Medulla oblongata (tissue), 1 donor: ENCODE results near the gene NRBP1.
A peak's percentile ranks its signal among the peaks of the same experiment; 100 is the strongest.

Source experiments
- DNase-seq: peaks from one replicate; pipeline ENCODE4 v3.0.0-alpha.2; 2015; ENCODE audit errors: extremely low spot score

Gene NRBP1

GRCh38 chr2:27428213-27428977, at the start of gene NRBP1:
Gene NRBP1, plus strand, starts transcription at chr2:27428631. Its CDS starts 4,643 bp downstream, at chr2:27433274.
- peak; percentile 96 for DNase-seq

DNA sequence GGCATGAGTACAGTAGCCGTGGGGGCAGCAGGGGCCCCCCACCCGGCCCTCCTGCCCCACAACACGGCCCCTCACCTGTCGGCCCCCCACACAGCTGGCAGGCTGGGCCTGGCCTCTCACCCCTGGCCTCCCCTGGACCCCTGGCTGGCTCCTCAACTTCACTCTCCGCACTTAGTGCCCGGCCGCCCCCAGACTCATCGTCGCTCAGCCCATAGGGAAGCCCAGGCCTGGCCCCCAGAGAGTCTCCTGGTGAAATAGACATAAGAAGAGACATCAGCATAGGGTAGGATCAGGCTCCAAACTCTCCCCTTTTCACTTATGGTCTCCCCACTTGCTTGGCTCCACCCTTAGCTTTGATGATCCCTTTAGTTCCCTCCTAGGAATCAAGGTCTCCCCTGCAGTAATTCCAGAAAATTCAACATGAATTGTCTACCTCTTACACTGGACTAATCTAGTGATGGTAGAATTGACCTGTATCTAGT, 49.6 kb upstream of the NRBP1 start:
- DNase-seq = no peak

DNA sequence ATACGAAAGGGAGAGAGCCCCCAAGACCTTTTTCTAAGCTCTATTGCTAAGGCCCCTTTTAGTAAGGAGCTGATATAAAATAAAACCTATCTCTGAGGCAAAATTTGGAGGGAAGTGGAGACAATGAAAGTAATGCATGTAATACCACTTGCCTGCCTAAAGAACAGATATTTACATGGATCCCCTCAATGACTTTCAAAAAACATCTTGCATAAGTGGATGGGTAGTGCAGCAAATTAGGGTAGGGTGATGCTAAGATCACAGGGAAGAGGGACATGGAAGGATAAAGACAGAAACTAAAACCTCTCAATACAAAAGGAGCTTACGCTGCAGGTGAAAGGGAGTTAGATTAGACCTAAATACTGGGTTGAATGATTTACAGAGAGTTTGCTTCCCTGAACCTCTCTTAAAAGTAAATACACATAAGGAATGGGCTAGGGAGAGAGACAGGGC, 49.0 kb upstream of the NRBP1 start:
- DNase-seq = no peak

- DNase-seq = peak; percentile 79
Observed at GRCh38 chr2:27379836-27380625, 48.4 kb upstream of the NRBP1 start.

- DNase-seq = peak; percentile 98
Observed at GRCh38 chr2:27380626-27381545, 47.5 kb upstream of the NRBP1 start, which contains the start of gene ZNF513. Gene ZNF513, minus strand, starts transcription at chr2:27380734. Its CDS starts 208 bp downstream, at chr2:27380526.

- no peak for DNase-seq
Observed at GRCh38 chr2:27381577-27382181, 46.8 kb upstream of the NRBP1 start.

GRCh38 chr2:27390822-27391679, 37.4 kb upstream of the NRBP1 start:
- no peak for DNase-seq

- DNase-seq = no peak
Observed at GRCh38 chr2:27393225-27393624, 35.2 kb upstream of the NRBP1 start.

DNA sequence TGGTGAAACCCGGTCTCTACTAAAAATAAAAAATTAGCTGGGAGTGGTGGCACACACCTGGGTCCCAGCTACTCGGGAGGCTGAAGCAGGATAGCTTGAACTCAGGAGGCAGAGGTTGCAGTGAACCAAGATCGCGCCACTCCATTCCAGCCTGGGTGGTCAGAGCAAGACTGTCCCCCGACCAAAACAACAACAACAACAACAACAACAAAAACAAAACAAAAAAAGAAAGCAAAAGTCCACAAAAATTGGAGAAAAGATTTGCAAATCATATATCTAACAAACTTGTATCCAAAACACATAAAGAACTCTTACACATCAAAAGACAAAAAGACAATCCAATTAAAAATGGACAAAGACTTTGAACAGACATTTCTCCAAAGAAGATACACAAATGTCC, 29.5 kb upstream of the NRBP1 start:
- DNase-seq = no peak

GRCh38 chr2:27400348-27401135, 27.9 kb upstream of the NRBP1 start:
- no peak for DNase-seq

GRCh38 chr2:27407798-27408491, 20.5 kb upstream of the NRBP1 start:
- peak; percentile 23 for DNase-seq

GRCh38 chr2:27408601-27409320, 19.7 kb upstream of the NRBP1 start:
- peak; percentile 12 for DNase-seq

DNA sequence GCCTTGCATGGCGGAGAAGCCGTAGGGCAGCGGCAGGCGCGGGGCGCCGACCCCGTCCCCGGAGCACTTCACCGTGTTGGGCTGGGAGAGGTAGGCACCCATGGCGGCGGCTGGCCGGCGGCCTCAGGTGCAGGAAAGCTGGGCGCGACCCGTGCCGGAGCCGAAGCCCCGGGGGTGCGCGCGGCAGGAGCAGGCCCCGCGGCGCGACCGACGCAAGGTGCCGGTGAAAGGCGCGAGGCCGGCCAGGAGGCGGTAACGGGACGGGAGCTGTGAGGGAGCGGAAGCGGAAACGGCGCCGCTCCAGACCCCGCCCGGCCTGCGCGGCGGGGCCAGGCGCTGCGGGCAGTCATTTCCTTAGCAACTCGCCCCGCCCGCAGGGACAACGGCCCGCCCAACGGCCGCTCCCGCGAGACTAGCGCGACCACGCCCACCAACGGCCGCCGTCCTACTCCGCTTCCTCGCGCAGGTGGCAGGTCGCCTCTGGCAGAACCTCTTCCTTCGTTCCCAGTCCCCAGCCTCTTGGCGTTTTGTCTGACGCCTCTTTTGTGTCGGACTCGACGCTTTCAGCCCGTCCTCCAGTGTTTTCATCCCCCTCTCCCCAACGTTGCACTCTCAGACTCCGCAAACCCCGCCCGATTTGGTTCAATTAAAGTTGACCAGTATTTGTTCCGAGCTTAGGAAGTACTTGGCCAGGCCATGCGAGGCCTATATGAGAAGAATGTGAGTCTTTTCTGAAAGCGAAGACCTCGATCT, 18.9 kb upstream of the NRBP1 start, which contains the start of gene PPM1G:
Gene PPM1G, minus strand, starts transcription at position 271 of the 753 bp plus-strand sequence. Its CDS starts 169 bp downstream, at position 102.
- peak; percentile 96 for DNase-seq

- DNase-seq = no peak
Observed at GRCh38 chr2:27412419-27413152, 15.8 kb upstream of the NRBP1 start.

- no peak for DNase-seq
Observed at GRCh38 chr2:27416151-27416550, 12.3 kb upstream of the NRBP1 start.

DNA sequence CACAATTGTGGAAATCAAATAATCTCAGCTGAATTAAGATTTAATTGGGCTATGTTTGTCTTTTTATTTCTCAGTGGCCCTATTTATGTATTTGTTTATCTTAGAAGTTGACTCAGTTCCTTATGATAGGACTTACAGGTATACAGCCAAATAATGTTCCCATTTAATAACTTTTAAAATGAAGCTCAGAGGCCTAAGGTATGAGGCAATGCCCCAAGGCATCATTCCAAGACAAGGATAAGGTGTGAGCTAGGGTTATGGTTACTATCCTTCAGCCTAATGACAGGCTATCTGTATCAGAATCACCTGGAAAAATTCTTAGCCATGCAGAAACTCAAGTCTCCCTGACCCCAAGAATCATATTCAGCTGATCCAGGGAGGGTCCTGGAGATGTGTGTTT, 7.4 kb upstream of the NRBP1 start:
- no peak for DNase-seq
